Chondrocyte (in vitro differentiated cells): ENCODE measurements around the gene LRP2BP. TPM values are rescaled to one million over a fixed set of nuclear protein-coding genes. Genes with fewer than 3 reads are reported as not detected.

Experiments
- DNase-seq: peaks from one replicate; pipeline ENCODE4 v3.0.0; 2021; ENCODE audit warnings: mixed read lengths, low spot score
- H3K27ac Mint-ChIP-seq: one replicate; pipeline ENCODE4 v1.8.0; 2021; ENCODE audit warnings: mild to moderate bottlenecking, moderate library complexity, mixed read lengths; ENCODE audit not compliant: unreplicated experiment
- H3K27me3 Mint-ChIP-seq: 2 replicates; pipeline ENCODE4 v1.8.0; 2021; ENCODE audit warnings: low read depth, mixed read lengths
- H3K36me3 Mint-ChIP-seq: 2 replicates; pipeline ENCODE4 v1.8.0; 2021; ENCODE audit warnings: low read depth, mixed read lengths
- H3K4me1 Mint-ChIP-seq: 2 replicates; pipeline ENCODE4 v1.8.0; 2021; ENCODE audit warnings: low read depth, mild to moderate bottlenecking, mixed read lengths
- H3K4me3 Mint-ChIP-seq: one replicate; pipeline ENCODE4 v1.8.0; 2021; ENCODE audit warnings: mild to moderate bottlenecking, moderate library complexity, mixed read lengths; ENCODE audit not compliant: unreplicated experiment
- H3K9me3 Mint-ChIP-seq: 2 replicates; pipeline ENCODE4 v1.8.0; 2021; ENCODE audit warnings: low read depth, mixed read lengths
- total RNA-seq: library from RNA; stranded (reverse); gene quantifications from 3 replicates; pipeline ENCODE4 v1.2.1, GENCODE V29; 2021
- TF ChIP-seq, protein P1 (sequence below): fragments of 200-600 bp; sonication (generic); IDR thresholded peaks from 2 replicates; pipeline ENCODE4 v1.5.0; 2021; ENCODE audit warnings: antibody characterized with exemption, mild to moderate bottlenecking, moderate library complexity

The LRP2BP gene
- total RNA-seq, 1 donor from 2014 or later = 0.52 TPM

DNA sequence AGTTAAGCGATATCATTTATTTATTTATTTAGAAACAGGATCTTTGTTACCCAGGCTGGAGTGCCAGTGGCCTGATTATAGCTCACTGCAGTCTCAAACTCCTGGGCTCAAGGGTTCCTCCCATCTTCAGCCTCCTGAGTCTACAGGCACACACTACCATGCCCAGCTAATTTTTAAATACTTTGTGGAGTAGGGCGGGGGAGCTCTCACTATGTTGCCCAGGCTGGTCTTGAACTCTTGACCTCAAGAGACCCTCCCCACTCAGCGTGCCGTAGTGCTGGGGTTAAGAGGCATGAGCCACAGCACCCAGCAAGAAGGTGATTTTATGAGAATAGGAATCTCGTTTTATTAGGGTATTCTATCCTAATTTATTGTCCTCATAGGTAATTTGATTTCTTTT is 33.9 kb upstream of the LRP2BP start:
- no peak for DNase-seq
- H3K27ac Mint-ChIP-seq = no peak overlapping the region
- no peak overlapping the region for H3K4me3 Mint-ChIP-seq
- H3K4me1 Mint-ChIP-seq = peaks cover 15% of the 10 kb centered on the region
- no peaks in the 10 kb centered on the region for H3K9me3 Mint-ChIP-seq
- H3K36me3 Mint-ChIP-seq = no peaks in the 10 kb centered on the region
- TF ChIP-seq, protein P1, sequence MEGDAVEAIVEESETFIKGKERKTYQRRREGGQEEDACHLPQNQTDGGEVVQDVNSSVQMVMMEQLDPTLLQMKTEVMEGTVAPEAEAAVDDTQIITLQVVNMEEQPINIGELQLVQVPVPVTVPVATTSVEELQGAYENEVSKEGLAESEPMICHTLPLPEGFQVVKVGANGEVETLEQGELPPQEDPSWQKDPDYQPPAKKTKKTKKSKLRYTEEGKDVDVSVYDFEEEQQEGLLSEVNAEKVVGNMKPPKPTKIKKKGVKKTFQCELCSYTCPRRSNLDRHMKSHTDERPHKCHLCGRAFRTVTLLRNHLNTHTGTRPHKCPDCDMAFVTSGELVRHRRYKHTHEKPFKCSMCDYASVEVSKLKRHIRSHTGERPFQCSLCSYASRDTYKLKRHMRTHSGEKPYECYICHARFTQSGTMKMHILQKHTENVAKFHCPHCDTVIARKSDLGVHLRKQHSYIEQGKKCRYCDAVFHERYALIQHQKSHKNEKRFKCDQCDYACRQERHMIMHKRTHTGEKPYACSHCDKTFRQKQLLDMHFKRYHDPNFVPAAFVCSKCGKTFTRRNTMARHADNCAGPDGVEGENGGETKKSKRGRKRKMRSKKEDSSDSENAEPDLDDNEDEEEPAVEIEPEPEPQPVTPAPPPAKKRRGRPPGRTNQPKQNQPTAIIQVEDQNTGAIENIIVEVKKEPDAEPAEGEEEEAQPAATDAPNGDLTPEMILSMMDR = no peak
- no peaks in the 10 kb centered on the region for H3K27me3 Mint-ChIP-seq

- TF ChIP-seq, protein P1 = no peak
- H3K9me3 Mint-ChIP-seq = no peaks in the 10 kb centered on the region
- H3K36me3 Mint-ChIP-seq = no peaks in the 10 kb centered on the region
- H3K4me1 Mint-ChIP-seq = peaks cover 34% of the 10 kb centered on the region
- peak overlapping the region; percentile 32 for H3K4me3 Mint-ChIP-seq
- H3K27me3 Mint-ChIP-seq = no peaks in the 10 kb centered on the region
- DNase-seq = no peak
- no peak overlapping the region for H3K27ac Mint-ChIP-seq
Measured at GRCh38 chr4:185426960-185427688, 31.4 kb upstream of the LRP2BP start.

- peaks cover 7% of the 10 kb centered on the region for H3K36me3 Mint-ChIP-seq
- peaks cover 43% of the 10 kb centered on the region for H3K4me1 Mint-ChIP-seq
- H3K27ac Mint-ChIP-seq = peak within 1 kb of the TSS; percentile 99
- no peaks in the 10 kb centered on the region for H3K9me3 Mint-ChIP-seq
- no peaks in the 10 kb centered on the region for H3K27me3 Mint-ChIP-seq
- TF ChIP-seq, protein P1 = no peak
- DNase-seq = peak; percentile 96
- H3K4me3 Mint-ChIP-seq = peak within 1 kb of the TSS; percentile 84
Measured at GRCh38 chr4:185425647-185426352, 30.1 kb upstream of the LRP2BP start, which contains the start of gene UFSP2. TSS of gene UFSP2 (minus strand) at chr4:185425964. CDS start at chr4:185425868, 96 bp downstream.

DNA sequence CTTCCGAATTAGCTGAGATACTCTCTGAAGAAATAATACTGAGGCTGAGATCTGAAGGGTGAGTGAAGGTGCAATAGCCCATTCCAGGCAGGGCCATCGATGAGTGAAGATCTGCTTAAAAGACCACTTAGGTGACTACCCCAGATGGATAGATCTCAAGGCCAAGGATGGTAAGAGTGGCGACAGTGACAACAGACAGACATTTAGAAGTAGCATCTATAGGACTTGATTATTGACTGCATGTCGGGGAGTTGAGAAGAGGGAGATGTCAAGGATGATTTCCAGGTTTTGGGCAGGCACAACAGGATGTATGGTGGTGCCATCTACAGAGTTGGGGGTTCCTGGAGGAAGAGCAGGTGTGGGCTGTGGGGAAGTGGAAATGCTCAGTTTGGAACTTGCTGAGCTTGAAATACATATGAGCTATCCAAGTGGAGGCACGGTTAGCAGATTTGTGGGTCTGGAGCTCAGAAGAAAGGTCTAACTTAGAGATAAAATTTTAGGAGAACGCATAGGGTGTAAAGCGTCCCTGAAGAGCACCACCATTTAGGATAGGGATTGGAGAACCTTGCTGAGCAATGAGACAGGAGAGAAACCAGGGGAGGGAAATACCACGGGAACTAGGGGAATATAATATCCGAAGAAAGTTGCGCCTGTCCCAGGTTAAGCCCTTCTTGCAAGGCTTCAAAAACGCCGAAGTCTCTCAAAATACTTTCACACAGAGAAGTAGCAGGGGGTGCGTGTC is 29.4 kb upstream of the LRP2BP start:
- TF ChIP-seq, protein P1 = peak; percentile 10
- Mint-ChIP-seq H3K36me3 (peaks cover 7% of the 10 kb centered on the region), H3K27me3 (no peaks in the 10 kb centered on the region), H3K4me1 (peaks cover 43% of the 10 kb centered on the region), H3K27ac (peak overlapping the region; percentile 99), H3K4me3 (peak overlapping the region; percentile 84), H3K9me3 (no peaks in the 10 kb centered on the region)
- DNase-seq = no peak
